ENCODE measurements around the gene XRCC5. TPM values are rescaled to one million over a fixed set of nuclear protein-coding genes. Genes with fewer than 3 reads are reported as not detected.

Gene XRCC5
- total and polyA plus RNA-seq, 2 of the 8 experiments (the other 6 are each of a cell fraction or from before 2014, with no cell fraction given) = 308 to 644 TPM

DNA sequence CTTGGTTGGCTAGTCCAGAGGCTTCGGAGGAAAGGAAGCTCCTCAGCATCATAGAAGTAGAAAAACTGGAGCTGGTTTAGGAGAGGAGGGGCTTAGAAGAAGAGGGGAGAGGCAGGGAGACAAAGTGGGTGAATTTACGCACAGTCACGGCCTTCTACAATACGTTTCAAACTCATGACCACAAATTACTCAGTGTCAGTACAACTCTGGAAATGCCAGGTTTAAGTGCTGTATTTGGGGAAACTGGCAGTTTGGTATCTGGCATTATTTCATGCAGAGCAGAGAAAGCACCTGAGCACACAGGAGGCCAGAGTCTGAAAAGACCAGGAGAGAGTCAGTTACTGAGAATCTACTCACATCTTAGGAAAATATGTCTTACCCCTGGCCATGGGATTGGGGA, 55.4 kb downstream of the XRCC5 start (continued):
- TF ChIP-seq JUN (IDR thresholded peaks at IDR 0.05; ENCODE audit: low read depth, low read length) = no peak
- no peak for TF ChIP-seq EZH2 (IDR thresholded peaks at IDR 0.05; ENCODE audit: low read depth, low read length, severe bottlenecking)
- TF ChIP-seq SUZ12 (IDR thresholded peaks at IDR 0.05; ENCODE audit: low read length) = no peak

All from H1 (cell line).